Lower leg skin (tissue), 4 donors: ENCODE results near the gene RAB21. TPM values are rescaled to one million over a fixed set of nuclear protein-coding genes. Genes with fewer than 3 reads are reported as not detected.

Experiments used
- DNase-seq, 2 donors: peaks; one replicate each; pipeline ENCODE4 v3.0.0-alpha.2; 2019; ENCODE audit warnings: low spot score in 2 of 2
- H3K4me3 ChIP-seq: fragments of 200-600 bp; sonication (generic); 2 replicates; pipeline ENCODE4 v1.5.1; 2017; ENCODE audit warnings: mild to moderate bottlenecking, low read depth; ENCODE audit not compliant: poor library complexity, severe bottlenecking
- POLR2A ChIP-seq, 2 donors: fragments of 450-650 bp; IDR thresholded peaks; one replicate each; pipeline ENCODE4 v1.6.1; 2016 to 2017; ENCODE audit warnings: antibody characterized with exemption in 2 of 2, mild to moderate bottlenecking in 1 of 2, moderate library complexity in 1 of 2
- WGBS, 2 donors: methylation state at CpG; one replicate each; pipeline ENCODE4 v1.1.5; 2018; 5-methylcytosine and 5-hydroxymethylcytosine counted together
- intact Hi-C: fragments of 100-400 bp; cut with DNase I; formaldehyde crosslinking; loops from one replicate; pipeline ENCODE4 v1.15.0; 2023; ENCODE audit warnings: low total_unique reads
- total RNA-seq, 4 donors: library from RNA; depleted of rRNA; stranded (reverse); fragments of >200 nt; gene quantifications; one replicate each; pipeline ENCODE4 v1.1.0, GENCODE V29; 2016
- TF ChIP-seq, protein P1 (sequence below), 3 donors: fragments of 450-650 bp; IDR thresholded peaks; one replicate each; pipeline ENCODE4 v1.5.1; 2016; ENCODE audit warnings: antibody characterized with exemption in 3 of 3, mild to moderate bottlenecking in 3 of 3, moderate library complexity in 2 of 3

Gene RAB21
- total RNA-seq, 4 donors from 2014 or later, result 34.2 to 51.8 (median 39.1) TPM

DNA sequence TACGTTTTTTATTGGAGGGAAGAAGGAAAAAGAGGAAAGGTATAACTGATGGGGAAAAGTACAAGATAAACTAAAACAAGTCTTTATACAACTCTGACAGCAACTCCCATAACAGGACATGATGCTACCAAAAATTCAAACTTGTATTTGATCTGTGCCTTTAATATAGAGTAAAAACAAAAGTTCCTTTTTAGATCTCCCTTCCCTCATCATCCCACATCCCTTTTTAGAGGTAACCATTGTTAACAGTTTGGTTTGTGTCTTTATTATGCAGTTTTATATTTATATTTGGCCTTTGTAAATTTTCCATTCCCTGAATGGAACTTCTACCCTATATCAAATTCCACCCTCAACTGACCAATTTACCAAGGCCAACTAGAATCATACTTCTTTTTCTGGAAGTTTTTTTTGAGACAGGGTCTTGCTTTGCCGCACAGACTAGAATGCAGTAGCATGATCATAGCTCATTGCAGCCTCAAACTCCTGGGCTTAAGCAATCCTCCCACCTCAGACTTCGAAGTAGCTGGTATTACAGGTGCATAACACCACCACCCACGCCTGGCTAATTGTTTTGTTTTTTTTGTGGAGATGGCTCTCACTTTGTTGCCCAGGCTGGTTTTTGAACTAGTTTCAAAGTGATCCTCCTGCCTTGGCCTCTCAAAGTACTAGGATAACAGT lies 36.9 kb downstream of the RAB21 start:
- H3K4me3 ChIP-seq, result no peak overlapping the region
- 81 to 87% methylated on average over 4 of the region's 4 CpGs for WGBS, 2 donors
- DNase-seq, result no peak
- intact Hi-C loops, result no loop called here
- TF ChIP-seq, protein P1, sequence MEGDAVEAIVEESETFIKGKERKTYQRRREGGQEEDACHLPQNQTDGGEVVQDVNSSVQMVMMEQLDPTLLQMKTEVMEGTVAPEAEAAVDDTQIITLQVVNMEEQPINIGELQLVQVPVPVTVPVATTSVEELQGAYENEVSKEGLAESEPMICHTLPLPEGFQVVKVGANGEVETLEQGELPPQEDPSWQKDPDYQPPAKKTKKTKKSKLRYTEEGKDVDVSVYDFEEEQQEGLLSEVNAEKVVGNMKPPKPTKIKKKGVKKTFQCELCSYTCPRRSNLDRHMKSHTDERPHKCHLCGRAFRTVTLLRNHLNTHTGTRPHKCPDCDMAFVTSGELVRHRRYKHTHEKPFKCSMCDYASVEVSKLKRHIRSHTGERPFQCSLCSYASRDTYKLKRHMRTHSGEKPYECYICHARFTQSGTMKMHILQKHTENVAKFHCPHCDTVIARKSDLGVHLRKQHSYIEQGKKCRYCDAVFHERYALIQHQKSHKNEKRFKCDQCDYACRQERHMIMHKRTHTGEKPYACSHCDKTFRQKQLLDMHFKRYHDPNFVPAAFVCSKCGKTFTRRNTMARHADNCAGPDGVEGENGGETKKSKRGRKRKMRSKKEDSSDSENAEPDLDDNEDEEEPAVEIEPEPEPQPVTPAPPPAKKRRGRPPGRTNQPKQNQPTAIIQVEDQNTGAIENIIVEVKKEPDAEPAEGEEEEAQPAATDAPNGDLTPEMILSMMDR (IDR thresholded peaks at IDR 0.05), result no peak
- no peak for TF ChIP-seq POLR2A (IDR thresholded peaks at IDR 0.05)

DNA sequence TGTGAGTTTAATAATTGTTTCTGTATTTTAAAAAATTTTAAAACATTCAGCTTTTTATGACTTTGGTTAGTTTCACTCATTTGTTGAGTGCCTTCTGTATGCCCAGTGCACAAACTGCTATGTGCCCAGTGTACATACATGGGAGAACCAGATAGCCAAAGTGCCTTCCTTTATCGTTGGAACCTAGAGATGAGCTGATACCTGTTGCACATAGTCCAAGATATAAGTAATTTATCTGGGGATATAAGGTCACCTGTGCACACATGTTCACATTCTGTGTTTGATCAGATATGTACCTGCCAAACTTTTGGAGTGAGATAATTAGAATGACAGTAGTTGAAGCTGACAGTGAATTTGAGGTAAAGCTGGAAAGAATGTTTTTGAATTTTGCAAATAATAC lies 37.9 kb downstream of the RAB21 start:
- intact Hi-C loops, result no loop called here
- no peak for TF ChIP-seq POLR2A (IDR thresholded peaks at IDR 0.05)
- TF ChIP-seq, protein P1 (IDR thresholded peaks at IDR 0.05), result no peak
- no peak for DNase-seq
- no peak overlapping the region for H3K4me3 ChIP-seq
- WGBS, 2 donors, result 79 to 82% methylated on average over 1 of the region's 1 CpG

DNA sequence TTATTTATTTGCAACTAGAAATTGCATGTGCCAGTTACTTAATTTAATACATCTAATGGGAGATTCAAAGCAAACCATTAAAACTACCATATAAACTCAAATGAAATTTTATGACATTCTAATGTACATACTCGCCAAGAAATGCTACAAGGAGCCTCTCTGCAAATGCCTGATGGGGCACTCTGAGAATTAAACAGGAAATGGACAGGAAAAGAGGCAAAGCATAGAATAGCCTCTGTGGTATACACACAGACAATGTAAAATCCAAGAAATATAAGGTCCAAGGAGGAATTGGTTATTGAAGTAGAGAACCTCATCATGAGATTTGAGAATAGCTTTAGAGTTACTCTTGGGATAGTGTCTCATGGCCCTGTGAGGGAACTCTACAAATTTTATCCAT lies 41.2 kb downstream of the RAB21 start:
- DNase-seq, result no peak
- 57 to 70% methylated on average over 1 of the region's 1 CpG for WGBS, 2 donors
- no peak overlapping the region for H3K4me3 ChIP-seq
- TF ChIP-seq, protein P1 (IDR thresholded peaks at IDR 0.05), result no peak
- TF ChIP-seq POLR2A (IDR thresholded peaks at IDR 0.05), result no peak
- intact Hi-C loops, result no loop called here

DNA sequence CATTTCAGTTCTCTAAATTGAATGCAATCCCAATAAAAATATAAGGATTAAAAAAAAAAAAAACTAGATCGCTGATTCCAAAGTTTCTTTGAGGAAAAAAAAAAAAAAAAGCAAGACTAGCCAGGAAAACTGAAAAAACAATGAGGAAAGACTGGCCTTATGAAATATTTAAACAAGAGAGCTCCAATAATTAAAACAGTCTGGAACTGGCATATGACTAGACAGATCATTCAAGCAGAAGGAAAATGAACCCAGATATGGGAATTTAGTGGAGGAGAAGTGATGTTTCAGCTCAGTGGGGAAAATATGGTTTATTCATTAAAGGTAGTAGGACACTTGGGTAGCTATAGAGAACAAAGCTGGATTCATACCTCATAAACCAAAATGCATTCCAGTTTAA lies 42.9 kb downstream of the RAB21 start:
- H3K4me3 ChIP-seq, result no peak overlapping the region
- no peak for DNase-seq
- intact Hi-C loops, result no loop called here
- WGBS, 2 donors, result 46 to 65% methylated on average over 1 of the region's 1 CpG
- TF ChIP-seq, protein P1 (IDR thresholded peaks at IDR 0.05), result no peak
- no peak for TF ChIP-seq POLR2A (IDR thresholded peaks at IDR 0.05)

DNA sequence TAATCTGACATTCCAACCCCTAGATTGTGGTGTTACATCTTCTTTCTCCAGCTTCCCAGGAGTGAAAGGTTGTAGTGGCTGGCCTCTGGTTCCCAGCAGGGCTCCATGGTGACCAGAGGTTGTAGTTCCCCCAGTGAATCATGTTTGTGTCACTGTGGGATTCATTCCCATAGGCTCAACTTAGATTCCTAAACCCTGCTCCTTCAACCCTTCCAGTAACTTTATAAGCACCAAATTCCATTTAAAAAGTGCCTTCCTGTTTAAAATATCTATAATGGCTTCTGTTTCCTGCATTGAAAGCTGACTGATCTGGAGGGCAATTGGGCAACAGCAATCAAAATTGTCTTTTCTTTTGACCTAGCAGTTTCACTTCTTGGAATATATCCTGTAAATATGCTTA lies 44.4 kb downstream of the RAB21 start:
- DNase-seq, result no peak
- TF ChIP-seq, protein P1 (IDR thresholded peaks at IDR 0.05), result no peak
- no peak for TF ChIP-seq POLR2A (IDR thresholded peaks at IDR 0.05)
- H3K4me3 ChIP-seq, result no peak overlapping the region
- intact Hi-C loops, result no loop called here

DNA sequence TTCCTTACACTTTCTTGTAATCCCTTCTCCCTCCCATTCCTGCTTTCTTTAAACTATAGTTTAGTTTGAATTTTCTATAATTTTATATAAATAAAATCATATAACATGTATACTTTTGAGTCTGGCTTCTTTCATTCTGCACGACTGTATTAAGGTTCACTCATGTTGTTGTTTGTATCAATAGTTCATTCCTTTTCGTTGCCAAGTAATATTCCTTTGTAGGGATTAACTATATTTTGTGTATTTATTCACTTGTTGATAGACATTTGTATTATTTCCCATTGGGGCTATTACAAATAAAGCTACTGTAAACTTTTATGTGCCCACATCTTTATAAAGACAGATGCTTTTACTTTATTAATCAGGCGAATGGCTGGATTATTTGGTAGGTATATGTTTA lies 45.5 kb downstream of the RAB21 start:
- WGBS, 2 donors, result 86 to 87% methylated on average over 3 of the region's 3 CpGs
- DNase-seq, result no peak
- no peak overlapping the region for H3K4me3 ChIP-seq
- intact Hi-C loops, result no loop called here
- TF ChIP-seq, protein P1 (IDR thresholded peaks at IDR 0.05), result no peak
- no peak for TF ChIP-seq POLR2A (IDR thresholded peaks at IDR 0.05)
